SW 1271 (cell line): ENCODE data around the gene ZIC2.
"Not testable (repeated sequence)": the region's sequence is repeated elsewhere in the genome, so short reads cannot be mapped to it uniquely, and the experiment has no call there.

Experiments used
- DNase-seq, 2 experiments: peaks; one replicate each; lab custom pipeline; 2025; lab: John Stamatoyannopoulos, UW

ZIC2 gene

DNA sequence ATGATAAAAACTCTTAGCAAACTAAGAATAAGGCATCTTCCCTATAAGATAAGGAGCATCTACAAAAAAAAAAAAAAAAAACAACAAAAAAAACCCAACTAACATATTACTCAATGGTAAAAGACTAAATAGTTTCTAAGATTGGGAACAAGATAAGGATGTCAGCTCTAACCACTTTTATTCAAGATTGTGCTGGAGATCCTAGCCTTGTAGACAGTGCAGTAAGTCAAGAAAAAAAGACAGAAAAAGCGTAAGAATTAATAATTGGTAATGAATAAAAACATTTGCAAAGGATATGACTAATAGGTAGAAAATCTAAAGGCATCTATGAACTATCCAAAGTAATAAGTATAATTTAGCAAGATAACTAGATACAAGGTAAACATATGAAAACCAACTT is 33.0 kb downstream of the ZIC2 start:
- DNase-seq: no peak

- no peak for DNase-seq
Measured at GRCh38 chr13:100019780-100020356, 38.3 kb downstream of the ZIC2 start.

- DNase-seq: no peak
Measured at GRCh38 chr13:100022798-100023197, 41.2 kb downstream of the ZIC2 start.

GRCh38 chr13:100024023-100024422 is 42.4 kb downstream of the ZIC2 start:
- no peak for DNase-seq

DNA sequence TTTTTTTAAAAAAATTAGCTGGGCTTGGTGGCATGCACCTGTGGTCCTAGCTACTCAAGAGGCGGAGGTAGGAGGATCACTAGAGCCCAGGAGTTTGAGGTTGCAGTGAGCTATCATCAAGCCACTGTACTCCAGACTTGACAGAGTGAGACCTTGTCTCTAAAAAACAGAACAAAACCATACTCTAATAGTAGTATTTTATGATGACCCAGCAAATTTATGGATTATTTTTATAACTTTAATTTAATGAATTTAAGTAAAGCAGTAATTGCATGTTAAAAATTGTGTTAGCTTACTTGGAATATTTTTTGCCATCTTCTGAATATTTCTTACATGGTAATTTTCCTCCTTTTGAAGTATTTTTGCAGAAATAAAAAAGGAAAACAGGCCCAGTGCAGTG is 48.3 kb downstream of the ZIC2 start:
- DNase-seq: no peak

DNA sequence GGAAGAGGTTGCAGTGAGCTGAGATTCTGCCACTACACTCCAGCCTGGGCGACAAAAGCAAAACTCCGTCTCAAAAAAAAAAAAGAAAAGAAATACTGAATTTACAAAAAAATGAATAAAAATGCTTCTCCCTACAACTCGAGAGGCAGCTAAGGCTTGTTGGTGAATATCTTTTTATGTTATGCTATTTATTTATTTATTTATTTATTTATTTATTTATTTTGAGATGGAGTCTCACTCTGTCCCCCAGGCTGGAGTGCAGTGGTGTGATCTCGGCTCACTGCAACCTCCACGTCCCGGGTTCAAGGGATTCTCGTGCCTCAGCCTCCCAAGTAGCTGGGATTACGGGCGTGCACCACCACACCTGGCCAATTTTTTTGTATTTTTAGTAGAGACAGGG is 51.1 kb downstream of the ZIC2 start:
- not testable (repeated sequence) for DNase-seq

GRCh38 chr13:100035936-100036335 is 54.4 kb downstream of the ZIC2 start:
- DNase-seq: no peak
